GM12891 (cell line): Measurements from ENCODE around the gene POGZ.

ENCODE experiments used
- POLR2A ChIP-seq: IDR thresholded peaks from 2 replicates; pipeline ENCODE4 v1.6.1; 2011; ENCODE audit warnings: low read depth, low read length, control low read depth
- SPI1 ChIP-seq: IDR thresholded peaks from 2 replicates; pipeline ENCODE4 v1.6.1; 2011; ENCODE audit warnings: low read depth, low read length, control low read depth
- TAF1 ChIP-seq: IDR thresholded peaks from 2 replicates; pipeline ENCODE4 v1.6.1; 2011; ENCODE audit warnings: low read depth, low read length, control low read depth

- TF ChIP-seq SPI1 (no peak), TAF1 (no peak), POLR2A (no peak)
These were observed 73.3 kb downstream of the POGZ start for GRCh38 chr1:151386002-151386401.
